ENCODE results near the gene LAMC3. TPM values are rescaled to one million over a fixed set of nuclear protein-coding genes. Genes with fewer than 3 reads are reported as not detected.
A peak's percentile ranks its signal among the peaks of the same experiment; 100 is the strongest.

Gene LAMC3
- total RNA-seq (ENCODE audit: insufficient read depth, low replicate concordance): 17.8 TPM

GRCh38 chr9:131008909-131009618, at the start of gene LAMC3:
LAMC3 (plus strand) TSS chr9:131009174; CDS start chr9:131009215, 41 bp downstream.
- DNase-seq (ENCODE audit: low spot score): peak; percentile 39

- DNase-seq (ENCODE audit: low spot score): no peak
These were observed 49.1 kb upstream of the LAMC3 start for GRCh38 chr9:130959809-130960334.

- no peak for DNase-seq (ENCODE audit: low spot score)
These were observed 48.2 kb upstream of the LAMC3 start for GRCh38 chr9:130960522-130961378.

GRCh38 chr9:130961511-130962300, 47.3 kb upstream of the LAMC3 start:
- no peak for DNase-seq (ENCODE audit: low spot score)

- peak; percentile 44 for DNase-seq (ENCODE audit: low spot score)
These were observed 46.3 kb upstream of the LAMC3 start for GRCh38 chr9:130962418-130963316.

GRCh38 chr9:130963337-130963908, 45.6 kb upstream of the LAMC3 start:
- DNase-seq (ENCODE audit: low spot score): no peak

- no peak for DNase-seq (ENCODE audit: low spot score)
These were observed 45.1 kb upstream of the LAMC3 start for GRCh38 chr9:130963916-130964315.

- no peak for DNase-seq (ENCODE audit: low spot score)
These were observed 43.3 kb upstream of the LAMC3 start for GRCh38 chr9:130965680-130966079.

GRCh38 chr9:130970052-130970451, 38.9 kb upstream of the LAMC3 start:
- no peak for DNase-seq (ENCODE audit: low spot score)

GRCh38 chr9:130970855-130971254, 38.1 kb upstream of the LAMC3 start:
- DNase-seq (ENCODE audit: low spot score): no peak

GRCh38 chr9:130971294-130971849, 37.6 kb upstream of the LAMC3 start:
- DNase-seq (ENCODE audit: low spot score): no peak

GRCh38 chr9:130972277-130972956, 36.6 kb upstream of the LAMC3 start:
- DNase-seq (ENCODE audit: low spot score): no peak

GRCh38 chr9:130972957-130973685, 35.9 kb upstream of the LAMC3 start:
- DNase-seq (ENCODE audit: low spot score): no peak

GRCh38 chr9:130973686-130974281, 35.2 kb upstream of the LAMC3 start:
- DNase-seq (ENCODE audit: low spot score): no peak

GRCh38 chr9:130974697-130975096, 34.3 kb upstream of the LAMC3 start:
- no peak for DNase-seq (ENCODE audit: low spot score)

- no peak for DNase-seq (ENCODE audit: low spot score)
These were observed 33.8 kb upstream of the LAMC3 start for GRCh38 chr9:130975156-130975555.

- no peak for DNase-seq (ENCODE audit: low spot score)
These were observed 32.8 kb upstream of the LAMC3 start for GRCh38 chr9:130975932-130976841.
